Bronchus fibroblast of lung (primary cell): Measurements from ENCODE around the gene PCDHB12. TPM values are rescaled to one million over a fixed set of nuclear protein-coding genes. Genes with fewer than 3 reads are reported as not detected.

ENCODE experiments used
- total RNA-seq: library from RNA; depleted of rRNA; stranded (reverse); fragments of >200 nt; gene quantifications from 2 replicates; pipeline ENCODE4 v1.2.3, GENCODE V29; 2015

The PCDHB12 gene
- total RNA-seq = not detected in 2 replicates

GRCh38 chr5:141208478-141208877, at the start of gene PCDHB12:
PCDHB12 (plus strand) TSS chr5:141208719; CDS start chr5:141208908, 189 bp downstream.

GRCh38 chr5:141172381-141173204, 35.9 kb upstream of the PCDHB12 start, which contains the start of gene PCDHB7:
PCDHB7 (plus strand) TSS chr5:141172644; CDS start chr5:141172836, 192 bp downstream.

GRCh38 chr5:141177577-141178191, 30.8 kb upstream of the PCDHB12 start, which contains the start of gene PCDHB8:
PCDHB8 (plus strand) TSS chr5:141177790; CDS start chr5:141178035, 245 bp downstream.

GRCh38 chr5:141182248-141182647, 26.3 kb upstream of the PCDHB12 start, which contains the start of gene PCDHB16:
PCDHB16 (plus strand) TSS chr5:141182387; CDS start chr5:141182560, 173 bp downstream.

GRCh38 chr5:141186897-141187512, 21.5 kb upstream of the PCDHB12 start, which contains the start of gene PCDHB9:
PCDHB9 (plus strand) TSS chr5:141187161; CDS start chr5:141187319, 158 bp downstream.

GRCh38 chr5:141192110-141192725, 16.3 kb upstream of the PCDHB12 start, which contains the start of gene PCDHB10:
PCDHB10 (plus strand) TSS chr5:141192353; CDS start chr5:141192553, 200 bp downstream.

GRCh38 chr5:141199359-141200235, 8.9 kb upstream of the PCDHB12 start, which contains the start of gene PCDHB11:
PCDHB11 (plus strand) TSS chr5:141199627; CDS start chr5:141199775, 148 bp downstream.

GRCh38 chr5:141213656-141214339, 5.3 kb downstream of the PCDHB12 start, which contains the start of gene PCDHB13:
PCDHB13 (plus strand) TSS chr5:141213919; CDS start chr5:141214124, 205 bp downstream.

GRCh38 chr5:141223112-141223783, 14.7 kb downstream of the PCDHB12 start, which contains the start of gene PCDHB14:
PCDHB14 (plus strand) TSS chr5:141223343; CDS start chr5:141223506, 163 bp downstream.

GRCh38 chr5:141245250-141245717, 36.8 kb downstream of the PCDHB12 start, which contains the start of gene PCDHB15:
PCDHB15 (plus strand) TSS chr5:141245395; CDS start chr5:141245579, 184 bp downstream.

Other genes starting within 250 kb of the PCDHB12 start
- not detected in 2 replicates for gene PCDHAC2, start 242.2 kb upstream of the PCDHB12 start, total RNA-seq
- not detected in 2 replicates for gene PCDHB1, start 157.3 kb upstream of the PCDHB12 start, total RNA-seq
- 0.34 and 0.45 TPM in 2 replicates for gene PCDHB2, start 114.1 kb upstream of the PCDHB12 start, total RNA-seq
- gene PCDHB3, start 108.2 kb upstream of the PCDHB12 start, total RNA-seq = 0.15 and 0.17 TPM in 2 replicates
- not detected in 2 replicates for gene PCDHB4, start 86.9 kb upstream of the PCDHB12 start, total RNA-seq
- 0.84 and 0.89 TPM in 2 replicates for gene PCDHB5, start 73.5 kb upstream of the PCDHB12 start, total RNA-seq
- not detected in 2 replicates for gene PCDHB6, start 58.7 kb upstream of the PCDHB12 start, total RNA-seq
- 0.15 and 0.17 TPM in 2 replicates for gene PCDHB7, start 36.1 kb upstream of the PCDHB12 start, total RNA-seq
- gene PCDHB8, start 30.9 kb upstream of the PCDHB12 start, total RNA-seq = not detected in 2 replicates
- gene PCDHB16, start 26.3 kb upstream of the PCDHB12 start, total RNA-seq = under 0.01 TPM in 1 of 2 replicates, not detected in the other
- gene PCDHB9, start 21.6 kb upstream of the PCDHB12 start, total RNA-seq = not detected in 2 replicates
- gene PCDHB10, start 16.4 kb upstream of the PCDHB12 start, total RNA-seq = under 0.01 and 0.15 TPM in 2 replicates
- under 0.01 TPM in 2 replicates for gene PCDHB11, start 9.1 kb upstream of the PCDHB12 start, total RNA-seq
- gene PCDHB13, start 5.2 kb downstream of the PCDHB12 start, total RNA-seq = under 0.01 TPM in 2 replicates
- gene PCDHB14, start 14.6 kb downstream of the PCDHB12 start, total RNA-seq = under 0.01 TPM in 1 of 2 replicates, not detected in the other
- 0.15 and 0.17 TPM in 2 replicates for gene PCDHB15, start 36.7 kb downstream of the PCDHB12 start, total RNA-seq
- not detected in 2 replicates for gene SLC25A2, start 95.3 kb downstream of the PCDHB12 start, total RNA-seq
- 31.8 and 38.5 TPM in 2 replicates for gene TAF7, start 112.1 kb downstream of the PCDHB12 start, total RNA-seq
- gene PCDHGA1, start 121.8 kb downstream of the PCDHB12 start, total RNA-seq = under 0.01 and 0.15 TPM in 2 replicates
- 0.50 and 0.59 TPM in 2 replicates for gene PCDHGA2, start 130.0 kb downstream of the PCDHB12 start, total RNA-seq
- 0.15 and 0.34 TPM in 2 replicates for gene PCDHGA3, start 135.1 kb downstream of the PCDHB12 start, total RNA-seq
- gene PCDHGB1, start 141.4 kb downstream of the PCDHB12 start, total RNA-seq = 0.30 and 0.34 TPM in 2 replicates
- gene PCDHGA4, start 146.3 kb downstream of the PCDHB12 start, total RNA-seq = 1.0 and 1.3 TPM in 2 replicates
- gene PCDHGB2, start 151.3 kb downstream of the PCDHB12 start, total RNA-seq = 0.50 and 0.59 TPM in 2 replicates
- 0.15 and 0.34 TPM in 2 replicates for gene PCDHGA5, start 155.4 kb downstream of the PCDHB12 start, total RNA-seq
- gene PCDHGB3, start 161.5 kb downstream of the PCDHB12 start, total RNA-seq = 0.45 and 0.50 TPM in 2 replicates
- 0.67 and 1.0 TPM in 2 replicates for gene PCDHGA6, start 165.2 kb downstream of the PCDHB12 start, total RNA-seq
- gene PCDHGA7, start 174.0 kb downstream of the PCDHB12 start, total RNA-seq = 0.50 and 0.89 TPM in 2 replicates
- gene PCDHGB4, start 179.0 kb downstream of the PCDHB12 start, total RNA-seq = 4.0 and 4.4 TPM in 2 replicates
- 0.15 and 0.67 TPM in 2 replicates for gene PCDHGA8, start 183.9 kb downstream of the PCDHB12 start, total RNA-seq
- gene PCDHGB5, start 189.2 kb downstream of the PCDHB12 start, total RNA-seq = 10.6 and 13.8 TPM in 2 replicates
- 1.7 and 1.9 TPM in 2 replicates for gene PCDHGA9, start 194.1 kb downstream of the PCDHB12 start, total RNA-seq
- gene PCDHGB6, start 199.3 kb downstream of the PCDHB12 start, total RNA-seq = 1.3 and 2.1 TPM in 2 replicates
- gene PCDHGA10, start 204.3 kb downstream of the PCDHB12 start, total RNA-seq = 4.9 and 5.2 TPM in 2 replicates
- 6.1 and 7.2 TPM in 2 replicates for gene PCDHGB7, start 209.0 kb downstream of the PCDHB12 start, total RNA-seq
- 10.9 and 11.6 TPM in 2 replicates for gene PCDHGA11, start 212.3 kb downstream of the PCDHB12 start, total RNA-seq
- gene PCDHGA12, start 221.8 kb downstream of the PCDHB12 start, total RNA-seq = 7.7 and 8.4 TPM in 2 replicates